Activated CD8-positive, alpha-beta memory T cell treated with anti-CD3 and anti-CD28 coated beads for 4 hours (primary cell): Measurements from ENCODE around the gene ZNF112.

ENCODE experiments used
- DNase-seq, 2 donors: peaks; one replicate each; pipeline ENCODE4 v3.0.0-alpha.2; 2020; ENCODE audit warnings: low read depth in 2 of 2

ZNF112 gene

GRCh38 chr19:44282846-44283245 is 73.6 kb downstream of the ZNF112 start:
- no peak for DNase-seq

- DNase-seq: no peak
Measured at GRCh38 chr19:44280916-44281315, 75.6 kb downstream of the ZNF112 start.

GRCh38 chr19:44278181-44278690 is 78.2 kb downstream of the ZNF112 start:
- DNase-seq: no peak

DNA sequence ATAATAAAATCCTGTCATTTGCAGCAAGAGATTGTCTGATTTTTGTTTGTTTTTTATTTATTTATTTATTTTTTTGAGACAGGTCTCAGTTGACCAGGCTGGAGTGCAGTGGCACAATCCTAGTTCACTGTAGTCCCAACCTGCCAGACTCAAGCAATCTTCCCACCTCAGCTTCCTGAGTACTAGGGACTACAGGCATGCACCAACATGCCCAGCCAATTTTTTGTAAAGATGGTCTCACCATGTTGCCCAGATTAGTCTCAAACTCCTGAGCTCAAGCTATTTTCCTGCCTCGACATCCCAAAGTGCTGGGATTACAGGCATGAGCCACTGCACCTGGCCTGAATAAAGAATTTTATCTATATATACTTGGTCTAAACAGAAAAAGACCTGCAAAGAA is 79.1 kb downstream of the ZNF112 start:
- no peak for DNase-seq
